HCT116 (cell line): ENCODE measurements around the gene PLPP2. TPM values are rescaled to one million over a fixed set of nuclear protein-coding genes. Genes with fewer than 3 reads are reported as not detected.

Experiments used
- ATAC-seq: fragments of 200-7000 bp; cut with Tn5 transposase; 2 replicates; pipeline ENCODE4 v1.9.1; 2020; ENCODE audit warnings: mild to moderate bottlenecking, moderate library complexity
- BruUV-seq: library from RNA; stranded (reverse); fragments of 400-500 nt; replicated peaks from 2 replicates; lab custom pipeline; 2021; lab: Mats Ljungman, UMichigan
- CTCF ChIA-PET: fragments of 300-600 bp; sonication (Branson Sonifier 250); formaldehyde crosslinking; loops from one replicate; lab custom pipeline; 2021; ENCODE audit warnings: antibody characterized with exemption; lab: Charles Lee
- POLR2A ChIA-PET: fragments of 300-600, 350-600 bp; sonication (Branson Sonifier 250); formaldehyde crosslinking; loops from one replicate; lab custom pipeline; 2021; ENCODE audit warnings: antibody characterized with exemption; lab: Charles Lee
- RAD21 ChIA-PET, 2 experiments: fragments of 300-600 bp; sonication (Branson Sonifier 250); formaldehyde crosslinking; loops; one replicate each; lab custom pipeline; 2023; ENCODE audit warnings: low total read pairs in 2 of 2; ENCODE audit not compliant: uncharacterized antibody in 2 of 2, unreplicated experiment in 2 of 2, low non-redundant PET in 1 of 2; lab: Charles Lee
- DNase-seq: peaks from one replicate; pipeline ENCODE4 v3.0.0-alpha.2; 2010; ENCODE audit warnings: low read depth, low spot score
- H2AFZ ChIP-seq: fragments of 200-600 bp; shearing (Covaris generic), sonication (generic); 2 replicates; pipeline ENCODE4 v1.6.1; 2017; ENCODE audit warnings: low read depth, mixed run types, mixed read lengths, antibody characterized with exemption, low read length; ENCODE audit not compliant: poor library complexity, severe bottlenecking
- H3K27ac ChIP-seq: 2 replicates; pipeline ENCODE4 v1.5.1; 2012; ENCODE audit warnings: low read depth, low read length
- H3K27me3 ChIP-seq: fragments of 200-600 bp; sonication (generic); 2 replicates; pipeline ENCODE4 v1.6.1; 2016; ENCODE audit warnings: mixed run types, low read length, mixed read lengths; ENCODE audit not compliant: insufficient read depth
- H3K36me3 ChIP-seq, 2 experiments: fragments of 200-500 bp in 1 of 2; fragments of 200-600 bp in 1 of 2; sonication (Bioruptor generic) in 1 of 2; sonication (generic) in 1 of 2; 2 replicates each; pipeline versions ENCODE4 v1.5.1 to v1.6.1; 2014 to 2016; ENCODE audit warnings: low read length in 2 of 2, inconsistent platforms in 1 of 2, mixed read lengths in 1 of 2, mixed run types in 1 of 2; ENCODE audit not compliant: insufficient read depth in 2 of 2, control insufficient read depth in 1 of 2
- H3K4me1 ChIP-seq, 2 experiments: fragments of 200-600 bp in 1 of 2; sonication (generic) in 1 of 2; 2 replicates each; pipeline versions ENCODE4 v1.5.1 to v1.6.1; 2012 to 2017; ENCODE audit warnings: low read length in 2 of 2, inconsistent platforms in 1 of 2, mild to moderate bottlenecking in 1 of 2, mixed read lengths in 1 of 2, mixed run types in 1 of 2, moderate library complexity in 1 of 2; ENCODE audit not compliant: insufficient read depth in 2 of 2, control insufficient read depth in 1 of 2
- H3K4me2 ChIP-seq: fragments of 200-600 bp; sonication (generic); 2 replicates; pipeline ENCODE4 v1.6.1; 2017; ENCODE audit warnings: mixed run types, low read length, mixed read lengths
- H3K4me3 ChIP-seq, 2 experiments: fragments of 200-600 bp in 1 of 2; sonication (generic) in 1 of 2; replicated peaks in 1 of 2; 2 replicates each; pipeline ENCODE4 v1.5.1; 2011 to 2016; ENCODE audit warnings: low read length in 2 of 2, control low read depth in 1 of 2, low read depth in 1 of 2, mild to moderate bottlenecking in 1 of 2, mixed read lengths in 1 of 2, mixed run types in 1 of 2
- H3K79me2 ChIP-seq: fragments of 200-600 bp; sonication (generic); 2 replicates; pipeline ENCODE4 v1.6.1; 2017; ENCODE audit warnings: mild to moderate bottlenecking, mixed run types, low read length, moderate library complexity, mixed read lengths; ENCODE audit not compliant: insufficient read depth
- H3K9ac ChIP-seq: fragments of 200-600 bp; sonication (generic); 2 replicates; pipeline ENCODE4 v1.6.1; 2016; ENCODE audit warnings: low read length, mixed read lengths
- H3K9me2 ChIP-seq: fragments of 200-600 bp; sonication (generic), shearing (Covaris generic); 2 replicates; pipeline ENCODE4 v1.6.1; 2017; ENCODE audit warnings: mixed run types, mild to moderate bottlenecking, moderate library complexity; ENCODE audit not compliant: insufficient read depth
- H3K9me3 ChIP-seq, 2 experiments: fragments of 200-500 bp in 1 of 2; fragments of 200-600 bp in 1 of 2; sonication (Bioruptor generic) in 1 of 2; sonication (generic) in 1 of 2; 2 replicates each; pipeline ENCODE4 v1.6.1; 2014 to 2017; ENCODE audit warnings: low read length in 2 of 2, mixed read lengths in 2 of 2, inconsistent platforms in 1 of 2, low read depth in 1 of 2, mild to moderate bottlenecking in 1 of 2, mixed run types in 1 of 2, moderate library complexity in 1 of 2; ENCODE audit not compliant: control insufficient read depth in 1 of 2, insufficient read depth in 1 of 2
- H4K20me1 ChIP-seq: fragments of 200-600 bp; sonication (generic), shearing (Covaris generic); 2 replicates; pipeline ENCODE4 v1.6.1; 2017; ENCODE audit warnings: mixed run types, mild to moderate bottlenecking, moderate library complexity; ENCODE audit not compliant: insufficient read depth
- CBX3 ChIP-seq: IDR thresholded peaks from 2 replicates; pipeline ENCODE4 v1.6.1; 2012; ENCODE audit warnings: low read depth
- CEBPB ChIP-seq: IDR thresholded peaks from 2 replicates; pipeline ENCODE4 v1.6.1; 2012; ENCODE audit warnings: low read depth
- CTCF ChIP-seq, 3 experiments: fragments of 200-600 bp in 1 of 3; sonication (generic) in 1 of 3; IDR thresholded peaks in 2 of 3; conservative IDR thresholded peaks in 1 of 3; 2 replicates each; pipeline ENCODE4 v1.5.1; 2012 to 2017; ENCODE audit warnings: low read depth in 2 of 3, low read length in 2 of 3, antibody characterized with exemption in 1 of 3, borderline replicate concordance in 1 of 3, control low read depth in 1 of 3, mild to moderate bottlenecking in 1 of 3, mixed read lengths in 1 of 3, mixed run types in 1 of 3, moderate library complexity in 1 of 3; ENCODE audit not compliant: insufficient read depth in 1 of 3
- EZH2 ChIP-seq: fragments of 200-600 bp; sonication (generic); IDR thresholded peaks from 2 replicates; pipeline ENCODE4 v1.6.1; 2017; ENCODE audit warnings: antibody characterized with exemption, mixed run types
- FOSL1 ChIP-seq: IDR thresholded peaks from 2 replicates; pipeline ENCODE4 v1.6.1; 2012; ENCODE audit warnings: low read depth
- REST ChIP-seq: IDR thresholded peaks from 2 replicates; pipeline ENCODE4 v1.6.1; 2012; ENCODE audit warnings: low read depth
- SRF ChIP-seq: IDR thresholded peaks from 2 replicates; pipeline ENCODE4 v1.6.1; 2012; ENCODE audit warnings: low read depth
- ZFX ChIP-seq: fragments of 450-650 bp; IDR thresholded peaks from 2 replicates; pipeline ENCODE4 v1.6.1; 2017
- intact Hi-C: fragments of 100-400 bp; cut with micrococcal nuclease; formaldehyde crosslinking; loops from 2 replicates; pipeline ENCODE4 v1.10.0; 2022
- total RNA-seq: library from RNA; stranded (reverse); gene quantifications from one replicate; pipeline ENCODE4 v1.2.1, GENCODE V29; 2021; ENCODE audit not compliant: unreplicated experiment

The PLPP2 gene
- total RNA-seq, 1 experiment from 2014 or later = 128 TPM

- Histone ChIP-seq H3K4me1 (no peaks in the 10 kb centered on the region), H3K27me3 (no peaks in the 10 kb centered on the region), H3K4me2 (no peak overlapping the region), H3K4me3 (no peak overlapping the region), H3K36me3 (peaks cover 37 to 82% of the 10 kb centered on the region in 2 experiments), H3K27ac (no peak overlapping the region), H3K9me2 (no peaks in the 10 kb centered on the region), H3K79me2 (peaks cover 11% of the 10 kb centered on the region; the same call in 1 of the 2 replicates), H3K9ac (no peak overlapping the region), H2AFZ (no peak overlapping the region), H3K9me3 (peaks cover 12 to 13% of the 10 kb centered on the region in 2 experiments; a peak in 2 of 4 replicates), H4K20me1 (no peaks in the 10 kb centered on the region)
- ChIA-PET RAD21 (no interaction called here), CTCF (no interaction called here), POLR2A (no interaction called here)
- DNase-seq = no peak
- no TSS peak for BruUV-seq
- intact Hi-C loops = no loop called here
- TF ChIP-seq ZFX (no peak), SRF (no peak), CBX3 (no peak), CTCF (IDR thresholded peaks at IDR 0.05 in 2 of 3, conservative IDR thresholded peaks at IDR 0.05 in 1 of 3; ENCODE audit: borderline replicate concordance in 1 of 3, insufficient read depth in 1 of 3, low read depth in 2 of 3, low read length in 2 of 3) (no peak), REST (no peak), EZH2 (no peak), FOSL1 (no peak), CEBPB (no peak)
- no peak for ATAC-seq
These were observed 35.7 kb upstream of the PLPP2 start for GRCh38 chr19:326871-327270.
